GM18505 (cell line): ENCODE data around the gene ZNF76.

Experiments
- ATAC-seq: cut with Tn5 transposase; IDR thresholded peaks from one replicate; pipeline ENCODE4 v1.9.1; 2021; ENCODE audit not compliant: unreplicated experiment
- POLR2A ChIP-seq: IDR thresholded peaks from 4 replicates; pipeline ENCODE4 v1.6.1; 2011; ENCODE audit warnings: borderline replicate concordance; ENCODE audit not compliant: insufficient read depth, insufficient read length; ENCODE audit errors: extremely low read depth

ZNF76 gene

DNA sequence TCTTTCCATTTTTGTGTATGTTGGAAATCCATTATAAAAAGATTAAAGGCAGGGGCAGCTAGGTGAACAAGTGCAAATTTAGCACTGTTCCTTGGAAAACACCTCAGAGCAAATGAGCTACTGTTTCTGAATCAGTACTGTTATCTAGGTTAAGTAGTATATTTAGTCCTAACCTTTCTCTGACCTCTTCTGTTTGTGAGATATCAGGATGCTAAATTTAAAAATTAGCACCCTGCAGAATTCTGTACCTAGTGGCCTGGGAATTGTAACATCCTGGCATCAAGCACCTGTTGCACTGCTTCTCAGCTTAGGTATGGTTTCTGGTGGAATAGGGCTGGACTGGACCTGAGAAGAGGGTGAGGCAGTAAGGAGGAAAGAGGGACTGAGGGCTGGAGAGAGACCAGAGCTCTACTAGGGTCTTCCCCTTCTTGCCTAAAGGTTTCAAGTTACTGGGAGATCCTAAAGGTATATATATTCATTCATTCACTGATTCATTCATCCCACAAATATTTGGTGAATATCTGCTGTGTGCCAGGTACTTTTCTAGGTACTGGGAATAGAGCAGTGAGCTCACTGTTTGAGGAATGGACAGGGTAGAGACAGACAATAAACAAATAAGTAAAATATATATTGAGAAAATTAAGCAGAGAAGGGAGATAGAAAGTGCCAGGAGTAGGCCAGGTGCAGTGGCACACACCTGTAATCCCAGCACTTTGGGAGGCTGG, 5.2 kb downstream of the ZNF76 start:
- no peak for TF ChIP-seq POLR2A
- no peak for ATAC-seq

- no peak for ATAC-seq
- no peak for TF ChIP-seq POLR2A
Observed at GRCh38 chr6:35265523-35265922, 6.0 kb downstream of the ZNF76 start.

GRCh38 chr6:35267446-35267845, 7.9 kb downstream of the ZNF76 start:
- ATAC-seq: no peak
- TF ChIP-seq POLR2A: no peak

GRCh38 chr6:35267897-35268296, 8.4 kb downstream of the ZNF76 start:
- TF ChIP-seq POLR2A: no peak
- ATAC-seq: no peak

DNA sequence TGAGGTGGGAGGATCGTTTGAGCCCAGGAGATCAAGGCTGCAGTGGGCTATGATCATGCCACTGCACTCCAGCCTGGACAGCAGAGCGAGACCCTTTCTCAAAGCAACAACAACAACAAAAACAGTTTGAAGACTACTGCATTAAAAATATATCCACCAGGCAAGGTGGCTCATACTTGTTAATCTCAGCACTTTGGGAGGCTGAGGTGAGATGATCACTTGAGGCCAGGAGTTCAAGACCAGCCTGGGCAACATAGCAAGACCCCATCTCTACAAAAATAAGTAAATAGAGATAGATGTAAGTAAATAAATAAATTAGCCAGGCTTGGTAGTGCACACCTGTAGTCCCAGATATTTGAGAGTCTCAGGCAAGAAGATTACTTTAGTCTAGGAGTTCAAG, 12.5 kb downstream of the ZNF76 start:
- no peak for TF ChIP-seq POLR2A
- no peak for ATAC-seq

DNA sequence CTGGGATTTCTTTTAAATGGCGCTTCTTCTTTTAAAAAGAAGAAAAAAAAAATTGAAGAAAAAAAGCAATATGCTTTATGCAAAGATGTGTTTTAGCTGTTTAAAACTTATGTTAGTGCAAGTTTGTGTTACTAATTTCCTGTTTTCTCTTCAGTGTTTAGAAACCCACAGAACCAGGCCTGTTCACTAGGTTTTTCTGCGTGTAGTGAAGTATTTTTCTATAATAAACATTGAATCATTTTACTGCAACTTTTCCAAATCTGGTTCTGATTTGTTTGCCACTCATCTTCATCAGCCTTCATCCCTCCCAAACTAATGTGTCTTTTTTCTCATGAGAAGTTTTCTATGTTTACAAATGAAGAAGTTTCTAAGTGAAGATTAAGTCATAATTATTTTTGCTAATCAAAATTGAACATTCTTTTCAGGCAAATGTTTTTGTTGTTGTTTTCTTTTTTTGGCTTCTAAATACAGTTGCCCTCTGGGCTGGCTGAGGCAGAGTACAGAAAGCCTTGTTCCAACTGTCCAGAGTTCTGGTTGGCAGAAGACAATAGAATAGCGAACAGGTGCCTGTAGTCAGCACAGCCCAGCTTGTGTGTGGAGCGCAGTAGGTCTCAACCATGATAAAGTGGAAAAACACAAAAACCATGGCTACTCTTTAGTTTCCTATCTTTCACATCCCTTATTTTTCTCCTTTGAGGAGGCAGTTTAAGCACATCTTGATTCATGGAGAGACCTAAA, 14.5 kb downstream of the ZNF76 start:
- ATAC-seq: no peak
- no peak for TF ChIP-seq POLR2A

DNA sequence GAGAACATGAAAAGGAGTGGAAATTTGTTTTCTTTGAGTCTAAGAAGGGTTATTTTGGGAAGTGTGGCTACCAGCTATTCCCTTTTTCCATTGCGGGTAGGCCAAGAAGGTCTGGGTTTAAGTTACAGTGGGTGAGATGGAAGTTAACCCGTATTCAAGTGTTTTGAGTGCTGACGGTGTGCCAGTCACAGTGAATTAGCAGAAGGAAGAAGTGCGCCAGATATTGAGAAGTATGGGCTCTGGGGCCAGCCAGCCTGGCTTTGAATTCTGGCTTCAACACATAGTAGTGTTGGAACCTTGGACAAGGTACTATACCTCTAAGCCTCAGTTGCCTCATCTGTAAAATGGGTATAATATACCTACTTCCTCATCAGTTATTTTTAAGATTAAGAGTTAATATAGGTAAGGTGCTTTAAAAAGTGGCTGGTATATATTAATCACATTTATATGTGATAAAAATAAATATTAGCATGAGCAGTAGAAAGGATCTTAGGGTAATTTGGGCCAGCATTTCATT, 16.3 kb downstream of the ZNF76 start:
- TF ChIP-seq POLR2A: no peak
- ATAC-seq: no peak

DNA sequence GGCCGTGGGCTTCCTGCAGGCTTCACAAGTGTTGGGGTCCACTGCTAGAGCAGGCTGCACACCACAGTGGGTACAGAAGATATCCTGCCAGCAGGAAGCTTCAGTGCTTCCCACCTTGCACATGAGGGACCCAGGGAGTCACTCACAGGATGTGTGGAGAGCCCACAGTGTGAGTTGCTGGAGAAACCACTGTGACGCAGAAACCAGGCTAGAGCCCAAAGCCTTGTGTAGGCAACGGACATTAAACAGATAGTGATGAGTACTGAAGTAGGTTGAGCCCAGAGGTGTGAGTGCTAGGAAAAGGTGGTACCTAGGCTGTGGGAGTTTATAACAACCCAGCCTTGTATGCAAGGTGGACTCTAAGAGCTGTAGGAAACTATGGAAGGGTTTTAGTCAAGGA, 19.2 kb downstream of the ZNF76 start:
- ATAC-seq: no peak
- no peak for TF ChIP-seq POLR2A

- no peak for ATAC-seq
- no peak for TF ChIP-seq POLR2A
Observed at GRCh38 chr6:35280903-35281302, 21.4 kb downstream of the ZNF76 start.

GRCh38 chr6:35282472-35282871, 22.9 kb downstream of the ZNF76 start:
- ATAC-seq: no peak
- TF ChIP-seq POLR2A: no peak

GRCh38 chr6:35283361-35283760, 23.8 kb downstream of the ZNF76 start:
- ATAC-seq: no peak
- no peak for TF ChIP-seq POLR2A

GRCh38 chr6:35287671-35288396, 28.3 kb downstream of the ZNF76 start:
- no peak for TF ChIP-seq POLR2A
- no peak for ATAC-seq

GRCh38 chr6:35288834-35289233, 29.3 kb downstream of the ZNF76 start:
- no peak for ATAC-seq
- no peak for TF ChIP-seq POLR2A
